GM19193 (cell line): ENCODE results near the gene FIZ1.
A peak's percentile ranks its signal among the peaks of the same experiment; 100 is the strongest.

ENCODE experiments used
- POLR2A ChIP-seq: IDR thresholded peaks from 4 replicates; pipeline ENCODE4 v1.6.1; 2011; ENCODE audit not compliant: insufficient read depth, insufficient read length; ENCODE audit errors: extremely low read depth

The FIZ1 gene

DNA sequence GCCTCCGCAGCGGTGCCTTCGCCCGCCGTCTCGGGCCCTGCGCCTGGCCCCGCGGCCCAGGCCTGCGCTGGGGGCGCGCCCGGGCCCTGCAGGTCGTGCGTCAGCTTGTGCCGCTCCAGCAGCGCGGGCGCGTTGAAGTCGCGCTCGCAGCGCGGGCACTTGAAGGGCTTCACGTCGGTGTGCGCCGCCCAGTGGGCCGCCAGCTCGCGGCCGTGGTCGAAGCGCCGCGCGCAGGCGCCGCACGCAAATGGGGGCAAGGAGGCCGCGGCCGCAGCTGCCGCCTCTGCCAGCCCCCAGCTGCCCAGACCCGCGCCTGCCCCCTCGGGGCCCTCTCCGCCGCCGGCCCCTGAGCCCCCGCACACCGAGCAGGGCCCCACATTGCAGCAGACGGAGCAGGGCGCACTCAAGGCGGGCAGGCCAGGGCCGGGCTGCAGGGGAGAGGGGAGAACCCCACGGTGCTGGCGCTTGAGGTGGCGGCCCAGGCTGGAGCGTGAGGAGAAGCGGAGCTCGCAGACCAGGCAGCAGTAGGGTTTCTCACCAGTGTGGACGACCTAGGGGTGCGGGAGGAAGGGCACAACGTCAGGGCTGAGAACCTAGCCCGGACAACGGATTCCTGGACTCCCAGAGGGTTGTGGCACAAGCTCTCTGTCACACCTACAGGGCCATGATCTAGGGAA is 6.1 kb downstream of the FIZ1 start:
- no peak for TF ChIP-seq POLR2A

DNA sequence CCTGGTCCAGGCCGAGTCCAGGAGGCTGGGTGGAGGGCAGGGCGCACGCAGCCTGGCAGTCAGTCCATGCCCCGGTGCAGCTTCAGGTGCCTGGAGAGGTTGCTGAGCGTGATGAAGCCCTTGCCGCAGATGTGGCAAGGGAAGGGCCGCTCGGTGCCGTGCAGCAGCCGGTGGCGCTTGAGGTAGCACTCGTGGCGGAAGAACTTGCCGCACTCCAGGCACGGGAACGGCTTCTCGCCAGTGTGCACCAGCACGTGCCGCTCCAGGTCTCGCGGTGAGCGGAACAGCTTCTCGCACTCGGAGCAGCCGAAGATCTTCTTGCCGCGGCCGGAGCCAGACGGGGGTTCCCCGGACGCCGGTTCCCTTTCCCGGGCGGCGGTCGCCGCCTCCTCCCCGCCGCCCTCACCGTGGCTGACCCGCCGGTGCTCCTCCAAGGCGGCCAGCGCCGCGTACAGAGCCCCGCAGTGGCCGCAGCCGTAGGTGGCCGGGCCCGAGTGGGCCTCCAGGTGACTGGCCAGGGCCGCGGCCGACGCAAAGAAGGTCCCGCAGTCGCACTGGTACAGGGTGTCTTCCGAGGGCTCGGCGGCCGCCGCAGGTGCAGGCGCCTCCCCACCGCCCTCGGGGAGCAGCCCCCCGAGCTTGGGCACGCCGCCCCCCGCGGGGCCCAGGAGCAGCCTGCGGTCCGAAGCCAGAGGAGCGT is 6.8 kb downstream of the FIZ1 start:
- no peak for TF ChIP-seq POLR2A

GRCh38 chr19:55591555-55591954 is 7.8 kb downstream of the FIZ1 start:
- TF ChIP-seq POLR2A: no peak

- no peak for TF ChIP-seq POLR2A
These were observed 8.7 kb downstream of the FIZ1 start for GRCh38 chr19:55590617-55591016.

DNA sequence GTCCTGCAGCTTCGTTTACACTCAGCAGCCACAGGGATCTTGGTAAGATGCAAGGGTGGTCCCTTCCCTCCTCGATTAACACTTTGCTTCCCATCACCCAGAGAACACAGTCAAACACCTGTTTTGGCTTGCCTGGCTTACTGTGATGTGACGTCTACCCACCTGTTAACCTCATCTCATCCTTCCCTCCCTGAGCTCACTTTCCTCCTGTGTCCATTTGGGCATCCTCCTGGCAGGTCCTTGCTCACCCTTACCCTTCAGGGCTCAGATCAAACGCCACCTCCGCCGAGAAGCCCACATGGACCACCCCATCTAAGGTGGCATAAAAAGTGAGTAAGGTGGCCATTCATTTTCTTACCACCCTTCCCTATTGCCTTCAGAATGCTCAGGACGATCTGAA is 9.2 kb downstream of the FIZ1 start:
- no peak for TF ChIP-seq POLR2A

- no peak for TF ChIP-seq POLR2A
These were observed 10.6 kb downstream of the FIZ1 start for GRCh38 chr19:55588738-55589137.

- no peak for TF ChIP-seq POLR2A
These were observed 12.2 kb downstream of the FIZ1 start for GRCh38 chr19:55586976-55587668.

DNA sequence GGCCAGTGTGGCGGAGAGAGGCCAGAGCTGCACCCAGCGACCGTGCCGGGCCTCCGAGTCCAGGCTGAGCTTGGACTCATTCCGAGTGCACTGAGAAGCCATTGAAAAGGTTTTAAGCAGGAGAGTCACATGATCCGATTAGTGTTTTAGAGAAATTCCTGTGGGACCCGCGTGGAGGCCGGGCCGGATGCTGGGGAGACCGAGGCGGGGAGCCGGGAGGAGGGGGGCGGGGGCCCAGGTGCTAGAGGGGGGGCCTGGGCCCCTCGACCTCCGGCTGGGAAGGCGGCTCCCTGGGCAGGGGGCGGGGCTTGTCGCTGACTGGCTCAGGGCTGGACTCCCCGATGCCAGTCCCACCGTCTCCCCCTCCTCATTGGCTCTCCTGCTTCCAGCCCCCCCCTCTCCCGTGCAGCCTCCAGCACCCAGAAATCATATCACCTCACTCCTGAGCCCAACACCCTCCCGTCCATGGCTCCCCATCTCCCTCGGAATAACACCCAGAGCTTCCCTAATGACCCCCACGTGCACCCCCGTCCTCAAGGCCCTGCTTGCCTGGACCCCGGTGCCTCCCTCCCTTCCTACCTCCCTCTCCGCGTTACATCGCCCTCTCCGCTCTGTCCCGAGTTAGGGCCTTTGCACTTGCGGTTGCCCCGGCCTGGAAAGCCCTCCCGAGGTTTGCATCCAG is 13.5 kb downstream of the FIZ1 start:
- no peak for TF ChIP-seq POLR2A

GRCh38 chr19:55584871-55585270 is 14.4 kb downstream of the FIZ1 start:
- no peak for TF ChIP-seq POLR2A

DNA sequence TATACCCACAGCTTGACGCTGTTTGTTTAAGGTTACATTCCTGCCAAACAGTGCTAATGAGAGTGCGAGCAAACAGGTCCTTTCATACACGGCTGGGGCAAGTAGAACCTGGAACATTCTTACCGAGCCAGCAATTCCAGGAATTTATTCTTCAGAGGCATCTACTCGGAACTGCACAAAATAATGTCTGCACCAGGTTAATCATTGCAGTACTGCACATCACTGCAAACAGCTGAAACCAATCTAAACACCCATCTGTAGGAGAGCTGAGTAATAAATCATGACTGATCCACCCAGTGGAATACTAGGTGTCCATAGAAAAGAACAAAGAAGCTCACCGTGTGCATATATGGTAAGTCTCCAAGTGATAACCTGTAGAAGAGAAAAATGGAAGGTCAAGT is 17.5 kb downstream of the FIZ1 start:
- no peak for TF ChIP-seq POLR2A

- TF ChIP-seq POLR2A: no peak
These were observed 18.0 kb downstream of the FIZ1 start for GRCh38 chr19:55581145-55581822.

DNA sequence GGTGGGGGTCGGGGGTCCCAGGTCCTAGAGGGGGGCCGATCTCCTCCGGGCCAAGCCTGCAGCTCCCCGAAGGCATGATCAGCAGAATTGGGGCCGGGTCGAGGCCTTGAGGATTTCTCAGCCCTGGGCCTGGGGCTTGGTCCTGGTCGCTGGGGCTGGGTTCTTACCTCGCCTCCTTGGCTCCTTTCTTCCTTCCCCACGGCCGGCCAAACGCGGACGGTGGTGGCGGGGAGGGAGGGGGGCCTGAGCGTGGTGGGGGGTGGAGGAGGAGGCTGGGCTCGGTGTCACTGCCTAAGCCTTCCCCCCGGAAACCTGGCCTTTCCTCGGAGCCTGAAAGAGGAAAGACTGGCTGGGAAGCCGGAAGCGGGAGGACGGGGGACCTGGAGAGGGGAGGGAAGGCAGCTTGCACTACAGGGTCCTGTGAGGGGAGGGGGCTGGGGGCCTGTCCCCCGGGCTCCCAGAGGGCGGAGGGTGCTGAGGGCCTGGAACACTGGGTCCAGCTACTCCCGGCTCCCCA is 18.6 kb downstream of the FIZ1 start, which contains the start of gene ZNF579:
Gene ZNF579 (minus strand): TSS at position 221 of the 517 bp plus-strand sequence. CDS start 1,209 bp downstream, outside the sequence.
- TF ChIP-seq POLR2A: peak; percentile 61

DNA sequence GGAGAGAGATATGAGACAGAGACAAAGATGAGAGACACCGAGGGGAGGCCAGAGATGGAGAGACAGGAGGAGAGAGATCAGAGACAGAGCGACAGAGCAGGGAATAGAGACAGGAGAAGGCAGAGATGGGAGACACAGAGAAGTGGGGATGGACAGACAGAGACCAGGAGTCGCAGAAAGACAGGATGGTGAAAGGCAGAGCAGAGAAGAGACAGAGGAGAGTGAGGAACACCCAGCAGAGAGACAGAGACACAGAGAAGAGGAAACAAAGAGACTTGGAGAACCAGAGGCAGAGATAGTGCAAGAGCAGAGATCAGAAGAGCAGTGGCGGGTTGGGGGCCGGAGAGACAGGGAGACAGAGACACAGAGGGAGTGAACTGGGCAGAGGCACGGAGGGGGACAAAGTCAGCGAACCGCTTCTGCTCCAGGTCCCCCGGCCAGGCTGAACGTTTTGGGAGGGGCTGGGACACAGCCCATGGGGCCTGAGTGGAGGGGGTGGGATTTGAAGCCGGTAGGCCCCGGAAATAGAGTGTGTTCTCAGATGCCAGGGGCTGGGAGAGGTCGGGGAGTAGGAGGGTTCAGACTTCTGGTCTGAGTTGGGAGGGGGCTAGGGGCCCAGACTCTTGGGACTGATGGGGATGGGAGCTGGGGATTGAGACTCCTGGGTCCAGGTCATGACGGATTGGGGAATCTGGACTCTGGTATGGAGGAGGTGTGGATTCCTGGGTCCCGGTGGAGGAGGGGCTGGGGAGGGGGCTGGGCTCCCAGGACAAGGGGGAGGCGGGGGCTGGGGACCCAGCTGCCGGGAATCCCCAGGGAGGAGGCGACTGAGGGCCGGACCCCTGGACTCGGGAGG is 19.3 kb downstream of the FIZ1 start:
- TF ChIP-seq POLR2A: no peak
